Tibial nerve (tissue), 4 donors: ENCODE results near the gene NINL.

Source experiments
- CTCF ChIP-seq, 5 experiments: fragments of 200-600 bp in 3 of 5; fragments of 450-650 bp in 2 of 5; sonication (generic) in 3 of 5; IDR thresholded peaks; one replicate each; pipeline ENCODE4 v1.5.1; 2016 to 2019; ENCODE audit warnings: antibody characterized with exemption in 5 of 5, mild to moderate bottlenecking in 3 of 5, moderate library complexity in 2 of 5
- EP300 ChIP-seq, 2 donors: sonication (generic); formaldehyde crosslinking; IDR thresholded peaks; one replicate each; pipeline ENCODE4 v1.6.1; 2017; ENCODE audit warnings: antibody characterized with exemption in 2 of 2, mild to moderate bottlenecking in 1 of 2
- POLR2A ChIP-seq, 2 donors: fragments of 450-650 bp; IDR thresholded peaks; one replicate each; pipeline ENCODE4 v1.6.1; 2017; ENCODE audit warnings: antibody characterized with exemption in 2 of 2, mild to moderate bottlenecking in 2 of 2, moderate library complexity in 2 of 2

GRCh38 chr20:25471020-25471419 lies 114.3 kb downstream of the NINL start:
- no peak for TF ChIP-seq EP300 (IDR thresholded peaks at IDR 0.05)
- no peak for TF ChIP-seq POLR2A (IDR thresholded peaks at IDR 0.05)
- TF ChIP-seq CTCF (IDR thresholded peaks at IDR 0.05), result no peak
